Measurements from ENCODE around the gene CACNA1F. TPM values are rescaled to one million over a fixed set of nuclear protein-coding genes. Genes with fewer than 3 reads are reported as not detected.

Gene CACNA1F
- polyA plus RNA-seq, 6 donors from 2014 or later: 0.08 to 0.25 (median 0.14) TPM

GRCh38 chrX:49171752-49172279, 61.3 kb downstream of the CACNA1F start, which contains the start of gene PLP2:
TSS of gene PLP2 (plus strand) at chrX:49171898. CDS start at chrX:49172001, 103 bp downstream.
- peak; percentile 42 for DNase-seq
- ATAC-seq (ENCODE audit: low read depth in 2 of 2): peak; percentile 22 to 24
- Mint-ChIP-seq H3K4me3 (peak within 1 kb of the TSS; percentile 83 to 94 (median 88)), H3K36me3 (peaks cover 0 to 25% of the 10 kb centered on the region in 2 donors), H3K9me3 (peaks cover 0 to 5% (median 0%) of the 10 kb centered on the region in 7 donors), H3K27me3 (no peaks in the 10 kb centered on the region), H3K4me1 (peaks cover 27 to 49% (median 36%) of the 10 kb centered on the region in 3 donors), H3K27ac (peak within 1 kb of the TSS; percentile 84 to 95 (median 92))

DNA sequence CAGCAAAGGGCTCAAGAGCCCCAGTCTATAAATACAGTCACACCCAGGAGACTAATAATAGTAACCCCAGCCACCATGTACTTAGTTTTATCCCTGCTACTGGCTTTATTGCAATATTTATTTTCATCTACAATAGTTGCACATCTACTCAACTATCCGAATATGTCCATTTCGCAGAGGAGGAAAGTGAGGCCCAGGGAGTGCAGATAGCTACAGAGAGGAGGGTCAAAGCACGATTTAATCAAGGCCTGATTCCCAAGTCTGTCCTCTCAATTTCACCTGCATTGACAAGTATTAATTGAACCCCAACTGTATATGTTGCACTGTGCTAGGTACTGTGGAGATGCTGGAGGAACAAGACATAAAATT, 65.4 kb downstream of the CACNA1F start:
- ATAC-seq (ENCODE audit: low read depth in 2 of 2) (no peak), DNase-seq (no peak)
- peak overlapping the region; percentile 80 to 96 (median 94) for H3K27ac Mint-ChIP-seq
- no peaks in the 10 kb centered on the region for H3K27me3 Mint-ChIP-seq
- H3K4me1 Mint-ChIP-seq: peaks cover 29 to 53% (median 33%) of the 10 kb centered on the region in 3 donors
- no peaks in the 10 kb centered on the region for H3K36me3 Mint-ChIP-seq
- H3K9me3 Mint-ChIP-seq: peaks cover 0 to 3% (median 0%) of the 10 kb centered on the region in 7 donors
- H3K4me3 Mint-ChIP-seq: peak overlapping the region; percentile 81 to 92 (median 88)

GRCh38 chrX:49166914-49167739, 66.0 kb downstream of the CACNA1F start:
- DNase-seq: peak; percentile 65
- peak overlapping the region; percentile 81 to 92 (median 88) for H3K4me3 Mint-ChIP-seq
- peaks cover 27 to 50% (median 33%) of the 10 kb centered on the region in 3 donors for H3K4me1 Mint-ChIP-seq
- H3K27me3 Mint-ChIP-seq: no peaks in the 10 kb centered on the region
- no peaks in the 10 kb centered on the region for H3K36me3 Mint-ChIP-seq
- H3K27ac Mint-ChIP-seq: peak overlapping the region; percentile 80 to 96 (median 94)
- ATAC-seq (ENCODE audit: low read depth in 2 of 2): peak; percentile 53 to 55
- H3K9me3 Mint-ChIP-seq: peaks cover 0 to 3% (median 0%) of the 10 kb centered on the region in 7 donors

GRCh38 chrX:49165901-49166881, 66.9 kb downstream of the CACNA1F start:
- Mint-ChIP-seq H3K4me1 (peaks cover 27 to 50% (median 33%) of the 10 kb centered on the region in 3 donors), H3K4me3 (peak overlapping the region; percentile 81 to 92 (median 88)), H3K27me3 (no peaks in the 10 kb centered on the region), H3K9me3 (peaks cover 0 to 3% (median 0%) of the 10 kb centered on the region in 7 donors), H3K27ac (peak overlapping the region; percentile 80 to 95 (median 92)), H3K36me3 (no peaks in the 10 kb centered on the region)
- ATAC-seq (ENCODE audit: low read depth in 2 of 2) (peak; percentile 60 to 61), DNase-seq (peak; percentile 77)

DNA sequence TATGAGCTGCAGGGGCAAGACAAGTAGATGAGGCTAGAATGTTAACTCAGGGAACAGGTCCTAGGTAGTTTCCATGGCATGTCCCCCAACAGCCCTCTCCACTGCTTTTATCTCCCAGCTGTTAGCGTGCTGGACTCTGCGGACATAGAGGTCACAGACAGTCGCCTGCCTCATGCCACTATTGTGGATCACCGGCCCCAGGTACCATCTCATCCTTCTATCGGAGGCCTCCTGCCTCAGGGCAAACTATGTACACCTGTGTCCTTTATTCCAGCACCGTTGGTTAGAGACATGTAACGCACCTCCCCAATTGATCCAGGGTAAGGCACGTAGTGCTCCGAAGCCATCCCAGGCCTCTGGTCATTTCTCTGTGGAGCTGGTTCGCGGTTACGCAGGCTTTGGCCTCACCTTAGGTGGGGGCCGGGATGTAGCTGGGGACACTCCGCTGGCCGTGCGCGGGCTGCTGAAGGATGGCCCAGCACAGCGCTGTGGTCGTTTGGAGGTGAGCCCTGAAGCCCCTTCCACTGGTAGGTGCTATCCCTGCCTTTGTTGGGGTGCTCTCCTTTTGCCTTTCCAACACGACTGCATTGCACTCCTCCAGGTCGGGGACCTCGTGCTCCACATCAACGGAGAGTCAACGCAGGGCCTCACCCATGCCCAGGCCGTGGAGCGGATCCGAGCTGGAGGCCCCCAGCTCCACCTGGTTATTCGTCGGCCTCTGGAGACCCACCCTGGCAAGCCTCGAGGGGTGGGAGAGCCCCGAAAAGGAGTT, 68.4 kb downstream of the CACNA1F start:
- Mint-ChIP-seq H3K27me3 (no peaks in the 10 kb centered on the region), H3K4me3 (peak overlapping the region in 7 of 8 donors; percentile 32 to 92 (median 84)), H3K4me1 (peaks cover 27 to 49% (median 33%) of the 10 kb centered on the region in 3 donors), H3K27ac (peak overlapping the region in 3 of 6 donors; percentile 20 to 83 (median 70)), H3K9me3 (peaks cover 0 to 3% (median 0%) of the 10 kb centered on the region in 7 donors), H3K36me3 (no peaks in the 10 kb centered on the region)
- ATAC-seq (ENCODE audit: low read depth in 2 of 2) (no peak), DNase-seq (no peak)

GRCh38 chrX:49163555-49164419, 69.4 kb downstream of the CACNA1F start:
- peaks cover 23 to 41% (median 28%) of the 10 kb centered on the region in 3 donors for H3K4me1 Mint-ChIP-seq
- H3K27ac Mint-ChIP-seq: peak overlapping the region in 5 of 6 donors; percentile 1 to 97 (median 85)
- ATAC-seq (ENCODE audit: low read depth in 2 of 2) (peak; percentile 53 to 57), DNase-seq (peak; percentile 81)
- peaks cover 0 to 3% (median 0%) of the 10 kb centered on the region in 7 donors for H3K9me3 Mint-ChIP-seq
- H3K4me3 Mint-ChIP-seq: peak overlapping the region; percentile 71 to 91 (median 85)
- H3K36me3 Mint-ChIP-seq: no peaks in the 10 kb centered on the region
- no peaks in the 10 kb centered on the region for H3K27me3 Mint-ChIP-seq

- Mint-ChIP-seq H3K27ac (peak within 1 kb of the TSS in 3 of 6 donors; percentile 70 to 80 (median 78)), H3K4me1 (peaks cover 19 to 31% (median 24%) of the 10 kb centered on the region in 3 donors), H3K4me3 (peak within 1 kb of the TSS; percentile 65 to 91 (median 80)), H3K9me3 (peaks cover 0 to 3% (median 0%) of the 10 kb centered on the region in 7 donors), H3K27me3 (no peaks in the 10 kb centered on the region), H3K36me3 (no peaks in the 10 kb centered on the region)
- no peak for ATAC-seq (ENCODE audit: low read depth in 2 of 2)
- DNase-seq: no peak
Observed at GRCh38 chrX:49162620-49163019, 70.5 kb downstream of the CACNA1F start, which contains the start of gene MAGIX. TSS of gene MAGIX (plus strand) at chrX:49162758. CDS start at chrX:49162890, 132 bp downstream.

- Mint-ChIP-seq H3K9me3 (peaks cover 0 to 3% (median 0%) of the 10 kb centered on the region in 7 donors), H3K36me3 (no peaks in the 10 kb centered on the region), H3K27me3 (no peaks in the 10 kb centered on the region), H3K4me3 (peak overlapping the region in 3 of 8 donors; percentile 20 to 57 (median 56)), H3K27ac (peak overlapping the region in 1 of 6 donors; percentile 69), H3K4me1 (peaks cover 14 to 24% (median 18%) of the 10 kb centered on the region in 3 donors)
- ATAC-seq (ENCODE audit: low read depth in 2 of 2): no peak
- no peak for DNase-seq
Observed at GRCh38 chrX:49161632-49162031, 71.5 kb downstream of the CACNA1F start.

GRCh38 chrX:49160908-49161307, 72.2 kb downstream of the CACNA1F start:
- ATAC-seq (ENCODE audit: low read depth in 2 of 2): no peak
- H3K27ac Mint-ChIP-seq: no peak overlapping the region

GRCh38 chrX:49157194-49157593, 75.9 kb downstream of the CACNA1F start:
- peak overlapping the region in 6 of 8 donors; percentile 25 to 93 (median 60) for H3K4me3 Mint-ChIP-seq
- H3K4me1 Mint-ChIP-seq: peaks cover 13 to 21% (median 15%) of the 10 kb centered on the region in 3 donors
- no peak for ATAC-seq (ENCODE audit: low read depth in 2 of 2)
- DNase-seq: no peak
- no peaks in the 10 kb centered on the region for H3K27me3 Mint-ChIP-seq
- H3K9me3 Mint-ChIP-seq: peaks cover 0 to 5% (median 0%) of the 10 kb centered on the region in 7 donors
- peak overlapping the region in 3 of 6 donors; percentile 44 to 59 (median 58) for H3K27ac Mint-ChIP-seq
- no peaks in the 10 kb centered on the region for H3K36me3 Mint-ChIP-seq

More at GRCh38 chrX:49160908-49161307, 72.2 kb downstream of the CACNA1F start:
- Mint-ChIP-seq H3K9me3 (peaks cover 0 to 5% (median 0%) of the 10 kb centered on the region in 7 donors), H3K4me1 (peaks cover 17 to 24% (median 21%) of the 10 kb centered on the region in 3 donors), H3K4me3 (no peak overlapping the region), H3K36me3 (no peaks in the 10 kb centered on the region), H3K27me3 (no peaks in the 10 kb centered on the region)
- DNase-seq: no peak

All from naive B cell (primary cell).